Measurements from ENCODE around the gene HIF1AN.

DNA sequence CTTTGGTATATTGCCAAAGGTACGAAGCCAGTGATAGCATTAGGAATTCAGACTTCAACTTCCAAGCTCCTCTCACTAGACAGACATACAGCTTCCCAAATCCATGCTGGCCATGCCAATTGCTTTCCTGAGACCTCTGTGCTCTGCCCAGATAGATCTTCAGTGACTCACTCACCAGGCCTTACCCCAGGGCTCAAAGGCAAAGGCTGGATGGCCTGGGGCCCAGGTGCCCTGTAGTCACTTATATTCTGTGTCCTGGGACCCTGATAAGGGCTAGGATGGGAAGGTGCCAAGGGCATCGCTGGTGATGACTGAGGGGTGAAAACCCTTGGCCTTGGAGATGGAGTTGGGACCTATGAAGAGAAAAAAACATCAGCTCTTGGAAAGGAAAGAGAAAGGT, 45.2 kb upstream of the HIF1AN start:
- TF ChIP-seq, protein P1, sequence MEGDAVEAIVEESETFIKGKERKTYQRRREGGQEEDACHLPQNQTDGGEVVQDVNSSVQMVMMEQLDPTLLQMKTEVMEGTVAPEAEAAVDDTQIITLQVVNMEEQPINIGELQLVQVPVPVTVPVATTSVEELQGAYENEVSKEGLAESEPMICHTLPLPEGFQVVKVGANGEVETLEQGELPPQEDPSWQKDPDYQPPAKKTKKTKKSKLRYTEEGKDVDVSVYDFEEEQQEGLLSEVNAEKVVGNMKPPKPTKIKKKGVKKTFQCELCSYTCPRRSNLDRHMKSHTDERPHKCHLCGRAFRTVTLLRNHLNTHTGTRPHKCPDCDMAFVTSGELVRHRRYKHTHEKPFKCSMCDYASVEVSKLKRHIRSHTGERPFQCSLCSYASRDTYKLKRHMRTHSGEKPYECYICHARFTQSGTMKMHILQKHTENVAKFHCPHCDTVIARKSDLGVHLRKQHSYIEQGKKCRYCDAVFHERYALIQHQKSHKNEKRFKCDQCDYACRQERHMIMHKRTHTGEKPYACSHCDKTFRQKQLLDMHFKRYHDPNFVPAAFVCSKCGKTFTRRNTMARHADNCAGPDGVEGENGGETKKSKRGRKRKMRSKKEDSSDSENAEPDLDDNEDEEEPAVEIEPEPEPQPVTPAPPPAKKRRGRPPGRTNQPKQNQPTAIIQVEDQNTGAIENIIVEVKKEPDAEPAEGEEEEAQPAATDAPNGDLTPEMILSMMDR (IDR thresholded peaks at IDR 0.05), result no peak
- TF ChIP-seq POLR2A (IDR thresholded peaks at IDR 0.05), result no peak
